Measurements from ENCODE around the gene VPS54.

- TF ChIP-seq CTCF (IDR thresholded peaks at IDR 0.05) (no peak), ZFX (IDR thresholded peaks at IDR 0.05; ENCODE audit: borderline replicate concordance) (no peak)
These were observed 163.6 kb downstream of the VPS54 start for GRCh38 chr2:63855418-63856302.
